Ascending aorta (tissue), 2 donors: ENCODE measurements around the gene DGCR6L. TPM values are rescaled to one million over a fixed set of nuclear protein-coding genes. Genes with fewer than 3 reads are reported as not detected.
"Not testable (repeated sequence)": the region's sequence is repeated elsewhere in the genome, so short reads cannot be mapped to it uniquely, and the experiment has no call there.

Source experiments
- DNase-seq, 2 donors: peaks; one replicate each; pipeline ENCODE4 v3.0.0-alpha.2; 2019; ENCODE audit warnings: low spot score in 2 of 2
- H3K27ac ChIP-seq, 2 donors: fragments of 200-600 bp; sonication (generic); one replicate each; pipeline ENCODE4 v1.5.1; 2016 to 2017; ENCODE audit warnings: mild to moderate bottlenecking in 1 of 2
- H3K27me3 ChIP-seq: fragments of 200-600 bp; sonication (generic); one replicate; pipeline ENCODE4 v1.5.1; 2017
- H3K36me3 ChIP-seq, 2 donors: fragments of 200-600 bp; sonication (generic); one replicate each; pipeline ENCODE4 v1.5.1; 2016
- H3K4me1 ChIP-seq, 2 donors: fragments of 200-600 bp; sonication (generic); one replicate each; pipeline ENCODE4 v1.5.1; 2016 to 2017; ENCODE audit warnings: mild to moderate bottlenecking in 1 of 2
- H3K4me3 ChIP-seq, 2 donors: fragments of 200-600 bp; sonication (generic); one replicate each; pipeline ENCODE4 v1.5.1; 2016 to 2017; ENCODE audit warnings: mild to moderate bottlenecking in 1 of 2
- H3K9me3 ChIP-seq, 2 donors: fragments of 200-600 bp; sonication (generic); one replicate each; pipeline ENCODE4 v1.5.1; 2016
- CTCF ChIP-seq, 3 experiments: fragments of 200-600 bp in 2 of 3; fragments of 450-650 bp in 1 of 3; sonication (generic) in 2 of 3; IDR thresholded peaks; one replicate each; pipeline ENCODE4 v1.5.1; 2016 to 2019; ENCODE audit warnings: antibody characterized with exemption in 3 of 3, mild to moderate bottlenecking in 1 of 3, moderate library complexity in 1 of 3
- intact Hi-C: fragments of 100-400 bp; cut with DNase I; formaldehyde crosslinking; loops from one replicate; pipeline ENCODE4 v1.15.1; 2023
- total RNA-seq: library from RNA; depleted of rRNA; stranded (reverse); fragments of >200 nt; gene quantifications from one replicate; pipeline ENCODE4 v1.1.0, GENCODE V29; 2016

The DGCR6L gene
- total RNA-seq, 1 donor from 2014 or later = 42.1 TPM

- DNase-seq = no peak
- Histone ChIP-seq H3K27me3 (no peaks in the 10 kb centered on the region), H3K4me3 (no peak overlapping the region), H3K4me1 (no peaks in the 10 kb centered on the region), H3K27ac (no peak overlapping the region), H3K9me3 (no peaks in the 10 kb centered on the region), H3K36me3 (no peaks in the 10 kb centered on the region)
- intact Hi-C loops = no loop called here
- TF ChIP-seq CTCF (IDR thresholded peaks at IDR 0.05) = no peak
Measured at GRCh38 chr22:20280866-20281265, 39.0 kb downstream of the DGCR6L start.

GRCh38 chr22:20280163-20280562 is 39.7 kb downstream of the DGCR6L start:
- H3K4me3 ChIP-seq, H3K9me3 ChIP-seq, H3K4me1 ChIP-seq, H3K27ac ChIP-seq, H3K36me3 ChIP-seq, DNase-seq, intact Hi-C loops, H3K27me3 ChIP-seq: not testable (repeated sequence)

GRCh38 chr22:20279662-20280134 is 40.2 kb downstream of the DGCR6L start:
- Histone ChIP-seq H3K36me3 (no peaks in the 10 kb centered on the region), H3K4me3 (no peak overlapping the region), H3K27ac (no peak overlapping the region), H3K4me1 (no peaks in the 10 kb centered on the region), H3K27me3 (no peaks in the 10 kb centered on the region), H3K9me3 (no peaks in the 10 kb centered on the region)
- DNase-seq = no peak
- TF ChIP-seq CTCF (IDR thresholded peaks at IDR 0.05) = no peak
- intact Hi-C loops = no loop called here

GRCh38 chr22:20278726-20279490 is 41.0 kb downstream of the DGCR6L start:
- intact Hi-C loops, H3K27me3 ChIP-seq, H3K9me3 ChIP-seq, H3K4me3 ChIP-seq, H3K4me1 ChIP-seq, DNase-seq, H3K36me3 ChIP-seq, H3K27ac ChIP-seq: not testable (repeated sequence)

- DNase-seq, H3K9me3 ChIP-seq, H3K4me3 ChIP-seq, H3K27ac ChIP-seq, intact Hi-C loops, H3K36me3 ChIP-seq, H3K4me1 ChIP-seq, H3K27me3 ChIP-seq: not testable (repeated sequence)
Measured at GRCh38 chr22:20277936-20278635, 41.8 kb downstream of the DGCR6L start.

GRCh38 chr22:20276468-20276867 is 43.4 kb downstream of the DGCR6L start:
- intact Hi-C loops = no loop called here
- H3K4me3 ChIP-seq = no peak overlapping the region
- no peaks in the 10 kb centered on the region for H3K9me3 ChIP-seq
- no peaks in the 10 kb centered on the region for H3K27me3 ChIP-seq
- H3K27ac ChIP-seq = no peak overlapping the region
- no peaks in the 10 kb centered on the region for H3K4me1 ChIP-seq
- no peak for DNase-seq
- TF ChIP-seq CTCF (IDR thresholded peaks at IDR 0.05) = no peak
- no peaks in the 10 kb centered on the region for H3K36me3 ChIP-seq

- intact Hi-C loops = no loop called here
- Histone ChIP-seq H3K27ac (no peak overlapping the region), H3K9me3 (no peaks in the 10 kb centered on the region), H3K4me1 (no peaks in the 10 kb centered on the region), H3K4me3 (no peak overlapping the region), H3K27me3 (no peaks in the 10 kb centered on the region), H3K36me3 (no peaks in the 10 kb centered on the region)
- no peak for DNase-seq
- TF ChIP-seq CTCF (IDR thresholded peaks at IDR 0.05) = no peak
Measured at GRCh38 chr22:20275836-20276235, 44.0 kb downstream of the DGCR6L start.

GRCh38 chr22:20275325-20275724 is 44.5 kb downstream of the DGCR6L start:
- H3K27ac ChIP-seq, H3K36me3 ChIP-seq, H3K4me3 ChIP-seq, intact Hi-C loops, H3K4me1 ChIP-seq, DNase-seq, H3K9me3 ChIP-seq, H3K27me3 ChIP-seq: not testable (repeated sequence)

- H3K27ac ChIP-seq, H3K36me3 ChIP-seq, intact Hi-C loops, H3K9me3 ChIP-seq, H3K4me3 ChIP-seq, H3K27me3 ChIP-seq, DNase-seq, H3K4me1 ChIP-seq: not testable (repeated sequence)
Measured at GRCh38 chr22:20274374-20274773, 45.5 kb downstream of the DGCR6L start.
